ENCODE measurements around the gene ACOT7.
A peak's percentile ranks its signal among the peaks of the same experiment; 100 is the strongest.

ACOT7 gene

GRCh38 chr1:6424000-6424565, 30.5 kb upstream of the ACOT7 start:
- no peak for DNase-seq

GRCh38 chr1:6423321-6423999, 29.9 kb upstream of the ACOT7 start:
- peak; percentile 67 for DNase-seq

GRCh38 chr1:6421266-6421665, 27.7 kb upstream of the ACOT7 start:
- no peak for DNase-seq

DNA sequence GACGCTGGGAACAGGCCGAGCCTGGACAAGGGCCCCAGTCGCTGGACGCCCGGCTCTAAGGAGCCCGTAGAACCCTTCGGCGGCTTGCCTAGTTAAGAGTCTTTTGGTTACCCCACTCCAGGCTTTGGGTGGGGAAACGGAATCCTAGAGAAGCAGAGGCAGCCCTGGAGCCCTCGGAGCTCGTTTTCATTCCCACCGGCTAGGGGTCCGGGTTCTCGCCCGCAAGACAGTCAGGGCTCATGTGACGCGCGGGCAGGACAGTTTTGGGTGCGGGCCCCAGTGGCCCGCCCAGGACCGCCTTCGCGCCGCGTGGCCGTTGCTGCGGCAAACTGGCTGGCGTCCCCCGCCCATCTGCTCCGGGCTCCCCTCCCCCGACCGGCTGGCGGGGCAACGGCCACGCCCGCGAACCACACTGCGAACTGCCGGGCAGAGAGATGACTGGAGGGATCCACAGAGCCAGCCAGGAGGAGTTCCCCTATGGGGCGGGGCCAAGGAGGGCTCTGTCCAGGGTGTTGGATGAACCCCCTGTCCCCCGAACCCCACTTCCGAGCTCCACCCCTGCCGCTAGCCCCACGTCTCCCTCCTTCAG, 27.0 kb upstream of the ACOT7 start:
- DNase-seq = no peak

GRCh38 chr1:6419804-6420453, 26.4 kb upstream of the ACOT7 start, which contains the start of gene HES2:
TSS of gene HES2 (minus strand) at chr1:6419919. CDS start at chr1:6419820, 99 bp downstream.
- DNase-seq = no peak

DNA sequence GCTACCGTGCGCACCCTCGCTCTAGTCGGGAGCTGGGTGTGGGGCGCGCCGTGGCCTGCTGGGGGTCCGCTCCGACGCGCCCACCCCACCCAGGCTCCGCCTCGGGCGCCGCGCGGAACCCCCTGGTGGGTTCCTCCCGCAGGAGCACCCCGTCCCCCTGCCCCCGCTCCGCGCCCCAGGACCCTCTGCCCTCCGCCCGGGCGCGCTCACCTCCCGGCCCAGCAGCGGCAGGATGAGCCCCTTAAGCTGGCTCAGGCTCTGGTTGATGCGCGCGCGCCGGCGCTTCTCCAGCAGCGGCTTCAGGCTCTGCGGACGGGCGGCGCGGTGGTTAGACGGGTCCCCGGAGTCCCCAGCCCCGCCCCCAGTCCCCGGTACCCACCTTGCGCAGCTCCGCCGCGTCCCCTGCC, 25.8 kb upstream of the ACOT7 start:
- DNase-seq = no peak

DNA sequence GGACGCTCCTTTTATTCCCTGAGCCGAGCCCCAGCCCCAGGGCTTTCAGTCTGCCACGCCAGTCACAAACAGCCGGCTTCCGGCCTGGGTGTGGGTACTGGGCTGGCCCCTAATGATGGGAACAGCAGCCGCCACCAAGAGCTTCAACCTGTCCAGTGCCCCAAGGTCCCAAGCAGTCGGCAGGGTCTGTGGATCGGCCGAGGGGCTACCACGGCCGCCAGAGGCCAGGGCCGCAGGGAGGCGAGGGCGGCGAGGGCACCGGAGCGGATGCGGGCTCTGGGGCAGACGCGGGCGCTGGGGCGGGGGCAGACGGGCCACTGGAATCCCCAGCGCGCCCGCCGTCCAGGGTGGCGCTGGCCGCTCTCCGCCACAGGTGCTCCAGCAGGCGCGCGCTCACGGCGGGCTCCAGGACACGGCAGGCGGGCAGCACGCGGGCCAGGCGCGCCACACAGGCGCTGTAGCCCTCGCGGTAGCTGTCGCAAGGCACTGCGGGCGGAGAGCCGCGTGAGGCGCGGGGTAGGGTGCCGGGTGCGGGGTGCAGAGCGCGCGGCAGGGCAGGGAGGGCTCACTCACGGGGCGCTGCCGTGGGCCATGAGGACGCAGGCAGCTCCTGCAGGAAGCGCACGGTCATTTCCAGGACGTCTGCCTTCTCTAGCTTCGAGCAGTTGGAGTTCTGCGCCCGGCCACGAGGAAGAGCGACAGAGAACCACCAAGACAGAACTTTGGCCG, 25.3 kb upstream of the ACOT7 start:
- no peak for DNase-seq

DNA sequence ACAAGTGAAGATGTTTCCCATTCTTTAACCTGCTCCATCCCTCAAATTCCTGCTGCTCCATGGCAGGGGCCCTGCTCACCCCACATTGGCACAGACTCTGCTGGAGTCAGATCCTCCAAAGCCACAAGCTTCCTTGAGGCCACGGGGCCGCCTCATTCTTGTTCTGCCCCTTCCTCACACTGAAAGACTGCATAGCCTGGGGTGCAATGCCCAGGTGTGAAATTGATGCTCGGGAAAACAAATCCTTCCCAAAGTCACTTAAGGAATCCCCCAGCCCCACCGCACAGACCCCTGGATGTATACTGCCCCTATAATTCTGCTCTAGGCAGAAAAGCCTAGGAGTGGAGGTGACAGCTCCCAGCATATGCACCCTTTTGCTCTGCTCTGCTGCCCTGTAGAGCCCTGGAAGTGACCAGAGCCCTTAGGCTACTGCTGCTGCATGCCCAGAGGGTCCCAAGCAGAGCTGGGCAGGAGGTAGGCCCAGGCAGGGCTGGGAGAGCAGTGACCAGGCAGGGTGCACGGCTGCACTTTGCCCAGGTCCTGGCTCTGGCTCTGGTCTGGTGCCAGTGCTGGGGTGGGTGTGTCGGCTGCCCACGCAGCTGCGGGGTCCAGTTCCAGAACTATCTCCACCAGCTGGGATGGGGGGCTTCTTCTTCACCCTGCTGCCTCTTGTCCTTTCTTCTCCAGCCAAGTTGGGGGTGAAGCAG, 24.5 kb upstream of the ACOT7 start:
- DNase-seq = no peak

- no peak for DNase-seq
Observed at GRCh38 chr1:6416906-6417305, 23.3 kb upstream of the ACOT7 start.

GRCh38 chr1:6416295-6416656, 22.7 kb upstream of the ACOT7 start:
- no peak for DNase-seq

DNA sequence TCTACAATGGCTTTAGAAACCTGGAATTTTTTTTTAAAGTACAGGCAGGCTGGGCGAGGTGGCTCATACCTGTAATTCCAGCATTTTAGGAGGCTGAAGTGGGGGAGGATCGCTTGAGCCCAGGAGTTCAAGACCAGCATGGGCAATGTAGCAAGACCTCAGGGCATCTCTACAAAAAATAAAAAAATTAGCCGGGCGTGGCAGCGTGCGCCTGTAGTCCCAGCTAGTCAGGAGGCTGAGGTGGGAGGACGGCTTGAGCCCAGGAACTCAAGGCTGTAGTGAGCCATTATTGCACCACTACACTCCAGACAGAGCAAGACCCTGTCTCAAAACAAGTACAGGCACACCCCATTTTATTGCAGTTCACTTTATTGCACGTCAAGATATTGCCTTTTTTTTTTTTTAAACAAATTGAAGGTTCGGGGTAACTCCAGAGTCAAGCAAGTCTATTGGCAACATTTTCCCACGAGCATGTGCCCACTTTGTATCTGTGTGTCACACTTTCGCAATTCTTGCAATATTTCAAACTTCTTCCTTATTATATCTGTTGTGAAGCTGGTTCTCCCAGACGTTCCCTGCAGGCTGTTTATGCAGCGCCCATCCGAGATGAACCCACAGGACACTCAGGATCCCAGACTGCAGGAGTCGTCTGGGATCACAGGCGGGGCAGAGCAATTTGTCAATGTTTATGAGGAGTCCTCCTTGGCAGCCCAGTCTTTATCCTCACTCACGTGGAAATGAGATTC, 21.5 kb upstream of the ACOT7 start:
- no peak for DNase-seq

DNA sequence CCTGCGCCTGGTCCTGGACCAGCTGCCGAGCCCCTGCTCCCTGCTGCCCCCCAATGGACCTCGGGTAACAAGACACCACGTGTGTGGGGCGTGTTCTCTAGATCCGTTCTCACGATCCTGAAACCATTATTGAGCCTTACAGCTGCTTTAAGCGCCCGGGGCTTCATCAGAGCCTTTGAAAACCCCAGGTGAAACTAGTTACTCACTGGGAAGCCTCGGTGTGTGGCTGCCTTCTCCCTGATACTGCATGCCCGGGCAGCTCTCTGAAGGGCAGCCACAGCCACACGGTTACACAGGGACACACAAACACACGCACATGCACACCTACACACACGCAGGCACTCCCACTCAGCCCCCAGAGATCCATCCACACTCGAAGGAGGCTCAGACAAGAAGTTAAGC, 20.9 kb upstream of the ACOT7 start:
- DNase-seq = no peak

- DNase-seq = no peak
Observed at GRCh38 chr1:6412896-6413295, 19.3 kb upstream of the ACOT7 start.

GRCh38 chr1:6410248-6410893, 16.8 kb upstream of the ACOT7 start:
- no peak for DNase-seq

GRCh38 chr1:6409733-6410132, 16.2 kb upstream of the ACOT7 start:
- DNase-seq = no peak

DNA sequence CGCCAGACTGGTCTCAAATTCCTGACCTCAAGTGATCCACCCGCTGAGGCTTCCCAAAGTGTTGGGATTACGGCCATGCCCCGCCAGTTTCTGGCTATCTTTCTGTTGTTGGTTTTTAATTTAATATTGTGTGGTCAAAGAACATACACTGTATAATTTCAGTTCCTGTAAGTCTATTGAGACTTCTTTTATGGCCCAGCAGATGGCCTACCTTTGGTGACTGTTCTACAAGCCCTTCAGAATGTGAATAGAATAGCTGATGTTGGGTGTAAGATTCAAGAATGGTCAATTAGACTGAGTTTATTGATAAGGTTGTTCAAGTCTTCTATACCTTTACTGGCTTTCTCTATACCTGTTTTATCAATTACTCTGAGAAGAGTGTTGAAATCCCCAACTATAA, 15.5 kb upstream of the ACOT7 start:
- DNase-seq = no peak

DNA sequence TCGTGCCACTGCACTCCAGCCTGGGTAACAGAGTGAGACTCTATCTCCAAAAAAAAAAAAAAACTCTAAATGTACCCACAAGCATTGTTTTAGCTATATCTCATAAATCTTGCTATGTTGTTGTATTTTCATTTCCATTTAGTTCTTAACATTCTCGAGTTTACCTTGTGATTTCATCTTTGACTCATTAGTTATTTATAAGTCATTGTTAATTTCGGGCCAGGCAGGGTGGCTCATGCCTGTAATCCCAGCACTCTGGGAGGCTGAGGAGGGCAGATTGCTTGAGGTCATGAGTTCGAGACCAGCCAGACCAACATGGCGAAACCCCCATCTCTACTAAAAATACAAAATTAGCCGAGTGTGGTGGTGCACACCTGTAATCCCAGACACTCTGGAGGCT, 14.5 kb upstream of the ACOT7 start:
- no peak for DNase-seq

GRCh38 chr1:6401673-6402072, 8.1 kb upstream of the ACOT7 start:
- no peak for DNase-seq

GRCh38 chr1:6399294-6399693, 5.7 kb upstream of the ACOT7 start:
- no peak for DNase-seq

GRCh38 chr1:6397844-6398441, 4.4 kb upstream of the ACOT7 start:
- DNase-seq = no peak

DNA sequence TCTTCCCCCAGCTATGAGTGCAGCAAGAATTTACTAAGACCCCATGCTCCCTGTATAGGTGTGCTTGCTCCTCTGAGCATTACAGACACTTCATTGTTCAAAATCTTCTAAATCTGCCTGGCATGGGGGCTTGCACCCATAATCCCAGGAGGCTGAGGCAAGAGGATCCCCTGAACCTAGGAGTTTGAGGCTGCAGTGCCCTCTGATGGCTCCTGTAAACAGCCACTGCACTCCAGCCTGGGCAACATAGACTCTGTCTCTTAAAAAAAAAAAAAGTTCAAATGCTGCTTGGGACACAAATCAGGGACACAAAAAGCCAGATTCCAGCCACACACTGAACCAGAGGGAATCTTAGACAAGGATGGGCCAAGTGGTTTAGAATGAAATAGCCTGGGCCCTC, 3.4 kb upstream of the ACOT7 start:
- no peak for DNase-seq
